PC-3 (cell line): Measurements from ENCODE around the gene CAMK1D. TPM values are rescaled to one million over a fixed set of nuclear protein-coding genes. Genes with fewer than 3 reads are reported as not detected.

ENCODE experiments used
- ATAC-seq: fragments of 200-7000 bp; cut with Tn5 transposase; 2 replicates; pipeline ENCODE4 v1.9.1; 2020; ENCODE audit warnings: mild to moderate bottlenecking, moderate library complexity
- BruUV-seq: library from RNA; stranded (reverse); fragments of 400-500 nt; replicated peaks from 2 replicates; lab custom pipeline; 2021; lab: Mats Ljungman, UMichigan
- CTCF ChIA-PET: fragments of 300-600 bp; sonication (Branson Sonifier 250); formaldehyde crosslinking; loops from one replicate; lab custom pipeline; 2022; ENCODE audit warnings: antibody characterized with exemption; lab: Charles Lee
- POLR2A ChIA-PET: fragments of 300-600 bp; sonication (Branson Sonifier 250); formaldehyde crosslinking; loops from one replicate; lab custom pipeline; 2022; ENCODE audit warnings: antibody characterized with exemption; ENCODE audit not compliant: unreplicated experiment; lab: Charles Lee
- DNase-seq: peaks from one replicate; pipeline ENCODE4 v3.0.0-alpha.2; 2015
- H2AFZ ChIP-seq: fragments of 300-600 bp; sonication (generic); 2 replicates; pipeline ENCODE4 v1.6.0; 2016; ENCODE audit warnings: antibody characterized with exemption, low read length
- H3F3A ChIP-seq: fragments of 300-600 bp; sonication (generic); one replicate; pipeline ENCODE4 v1.6.0; 2017; ENCODE audit warnings: antibody characterized with exemption, low read length, control low read depth, mild to moderate bottlenecking; ENCODE audit not compliant: unreplicated experiment
- H3K27ac ChIP-seq: fragments of 300-600 bp; sonication (generic); 2 replicates; pipeline ENCODE4 v1.5.1; 2016; ENCODE audit warnings: mild to moderate bottlenecking, low read length
- H3K27me3 ChIP-seq: fragments of 300-600 bp; sonication (generic); 2 replicates; pipeline ENCODE4 v1.6.1; 2016; ENCODE audit warnings: low read length, mixed read lengths
- H3K36me3 ChIP-seq: fragments of 300-600 bp; sonication (generic); 2 replicates; pipeline ENCODE4 v1.6.1; 2016; ENCODE audit warnings: low read depth, mixed run types, low read length, mixed read lengths
- H3K4me1 ChIP-seq: fragments of 300-600 bp; sonication (generic); 2 replicates; pipeline ENCODE4 v1.5.1; 2016; ENCODE audit warnings: low read length; ENCODE audit not compliant: insufficient read depth
- H3K4me2 ChIP-seq: fragments of 300-600 bp; sonication (generic); 2 replicates; pipeline ENCODE4 v1.6.0; 2016; ENCODE audit warnings: low read length
- H3K4me3 ChIP-seq: fragments of 300-600 bp; sonication (generic); 2 replicates; pipeline ENCODE4 v1.5.1; 2016; ENCODE audit warnings: mild to moderate bottlenecking, low read length, mixed read lengths
- H3K79me2 ChIP-seq: fragments of 300-600 bp; sonication (generic); 2 replicates; pipeline ENCODE4 v1.6.1; 2017; ENCODE audit warnings: low read length, mixed read lengths
- H3K9ac ChIP-seq: fragments of 300-600 bp; sonication (generic); 2 replicates; pipeline ENCODE4 v1.6.0; 2016; ENCODE audit warnings: mild to moderate bottlenecking, low read length
- H3K9me2 ChIP-seq: fragments of 300-600 bp; sonication (generic); replicated peaks from 2 replicates; pipeline ENCODE4 v1.6.1; 2016; ENCODE audit warnings: mixed run types, low read length, mixed read lengths
- H3K9me3 ChIP-seq: fragments of 300-600 bp; sonication (generic); 2 replicates; pipeline ENCODE4 v1.6.1; 2016; ENCODE audit warnings: low read length, mixed read lengths
- H4K20me1 ChIP-seq: fragments of 300-600 bp; sonication (generic); 2 replicates; pipeline ENCODE4 v1.6.1; 2016; ENCODE audit warnings: low read length, mixed read lengths
- CTCF ChIP-seq: fragments of 300-600 bp; sonication (generic); conservative IDR thresholded peaks from 2 replicates; pipeline ENCODE4 v1.5.1; 2017; ENCODE audit warnings: antibody characterized with exemption, low read depth, mild to moderate bottlenecking, low read length
- EZH2 ChIP-seq: fragments of 300-600 bp; sonication (generic); IDR thresholded peaks from one replicate; pipeline ENCODE4 v1.6.1; 2017; ENCODE audit warnings: antibody characterized with exemption, mild to moderate bottlenecking, low read length; ENCODE audit not compliant: unreplicated experiment
- EZH2phosphoT487 ChIP-seq: fragments of 300-600 bp; sonication (generic); IDR thresholded peaks from 2 replicates; pipeline ENCODE4 v1.6.1; 2018; ENCODE audit warnings: mild to moderate bottlenecking, antibody characterized with exemption, low read length, borderline replicate concordance
- intact Hi-C: fragments of 100-400 bp; cut with micrococcal nuclease; formaldehyde crosslinking; loops from 2 replicates; pipeline ENCODE4 v1.9.0; 2023
- total RNA-seq: library from RNA; depleted of rRNA; stranded (reverse); fragments of >200 nt; gene quantifications from 2 replicates; pipeline ENCODE4 v1.2.3, GENCODE V29; 2014

The CAMK1D gene
- total RNA-seq, 1 experiment from 2014 or later, result 1.3 TPM

- TF ChIP-seq EZH2phosphoT487 (no peak), EZH2 (no peak), CTCF (no peak)
- H3K27me3 ChIP-seq, result no peaks in the 10 kb centered on the region
- H3F3A ChIP-seq, result no peaks in the 10 kb centered on the region
- intact Hi-C loops, result no loop called here
- H3K27ac ChIP-seq, result no peak overlapping the region
- POLR2A ChIA-PET, result no interaction called here
- no peaks in the 10 kb centered on the region for H4K20me1 ChIP-seq
- BruUV-seq, result no TSS peak
- no peaks in the 10 kb centered on the region for H3K79me2 ChIP-seq
- no peaks in the 10 kb centered on the region for H3K9me3 ChIP-seq
- no peak overlapping the region for H3K4me3 ChIP-seq
- no peak overlapping the region for H3K4me2 ChIP-seq
- peaks cover 17% of the 10 kb centered on the region for H3K4me1 ChIP-seq
- no peak for DNase-seq
- CTCF ChIA-PET, result no interaction called here
- H3K9me2 ChIP-seq, result no peaks in the 10 kb centered on the region
- no peak overlapping the region for H3K9ac ChIP-seq
- H3K36me3 ChIP-seq, result no peaks in the 10 kb centered on the region
- ATAC-seq, result no peak
- H2AFZ ChIP-seq, result no peak overlapping the region
Measured at GRCh38 chr10:12416344-12417050, 67.2 kb downstream of the CAMK1D start.

GRCh38 chr10:12417331-12417730 lies 68.0 kb downstream of the CAMK1D start:
- ChIA-PET POLR2A (no interaction called here), CTCF (no interaction called here)
- no TSS peak for BruUV-seq
- Histone ChIP-seq H3K9me2 (no peaks in the 10 kb centered on the region), H2AFZ (no peak overlapping the region), H3K27me3 (no peaks in the 10 kb centered on the region), H3F3A (no peaks in the 10 kb centered on the region), H3K79me2 (no peaks in the 10 kb centered on the region), H3K4me1 (peaks cover 17% of the 10 kb centered on the region), H3K9ac (no peak overlapping the region), H3K4me2 (no peak overlapping the region), H3K9me3 (no peaks in the 10 kb centered on the region), H3K27ac (no peak overlapping the region), H3K4me3 (no peak overlapping the region), H4K20me1 (no peaks in the 10 kb centered on the region), H3K36me3 (no peaks in the 10 kb centered on the region)
- TF ChIP-seq CTCF (no peak), EZH2phosphoT487 (no peak), EZH2 (no peak)
- ATAC-seq (no peak), DNase-seq (no peak)
- intact Hi-C loops, result no loop called here

- TF ChIP-seq EZH2phosphoT487 (no peak), CTCF (no peak), EZH2 (no peak)
- ATAC-seq (no peak), DNase-seq (no peak)
- intact Hi-C loops, result no loop called here
- Histone ChIP-seq H3K9me2 (no peaks in the 10 kb centered on the region), H3K4me2 (no peak overlapping the region), H3K4me3 (no peak overlapping the region), H2AFZ (no peak overlapping the region), H3K27me3 (no peaks in the 10 kb centered on the region), H3K4me1 (peaks cover 17% of the 10 kb centered on the region), H3K79me2 (no peaks in the 10 kb centered on the region), H3K9ac (no peak overlapping the region), H3K36me3 (no peaks in the 10 kb centered on the region), H4K20me1 (no peaks in the 10 kb centered on the region), H3F3A (no peaks in the 10 kb centered on the region), H3K27ac (no peak overlapping the region), H3K9me3 (no peaks in the 10 kb centered on the region)
- no TSS peak for BruUV-seq
- ChIA-PET POLR2A (no interaction called here), CTCF (no interaction called here)
Measured at GRCh38 chr10:12418000-12418399, 68.7 kb downstream of the CAMK1D start.
